ENCODE measurements around the gene NRP2.

DNA sequence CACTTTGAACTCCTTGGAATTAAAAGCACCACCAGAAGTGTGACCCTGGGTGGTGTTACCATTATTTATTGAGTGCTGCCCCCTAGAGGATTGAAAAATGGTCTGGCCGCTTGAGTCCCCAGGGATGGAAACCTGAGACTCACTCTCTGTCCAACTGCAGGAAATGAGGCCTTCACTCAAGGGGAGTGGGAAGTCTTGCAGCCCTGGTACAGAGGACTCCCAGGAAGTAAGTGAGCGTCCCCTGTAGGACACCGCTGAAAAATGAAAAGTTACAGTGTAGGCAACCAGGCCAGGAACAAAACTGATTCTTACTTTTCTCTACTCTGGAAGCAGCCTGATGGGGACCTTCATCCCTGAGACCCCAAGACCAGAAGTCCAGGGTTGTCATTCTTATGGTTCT lies 2.2 kb upstream of the NRP2 start:
- TF ChIP-seq EGR1 (IDR thresholded peaks at IDR 0.05) (no peak), RAD21 (IDR thresholded peaks at IDR 0.05; ENCODE audit: low read depth) (peak; percentile 82), EP300 (IDR thresholded peaks at IDR 0.05; ENCODE audit: borderline replicate concordance) (no peak)
- TF ChIP-seq, protein P1, sequence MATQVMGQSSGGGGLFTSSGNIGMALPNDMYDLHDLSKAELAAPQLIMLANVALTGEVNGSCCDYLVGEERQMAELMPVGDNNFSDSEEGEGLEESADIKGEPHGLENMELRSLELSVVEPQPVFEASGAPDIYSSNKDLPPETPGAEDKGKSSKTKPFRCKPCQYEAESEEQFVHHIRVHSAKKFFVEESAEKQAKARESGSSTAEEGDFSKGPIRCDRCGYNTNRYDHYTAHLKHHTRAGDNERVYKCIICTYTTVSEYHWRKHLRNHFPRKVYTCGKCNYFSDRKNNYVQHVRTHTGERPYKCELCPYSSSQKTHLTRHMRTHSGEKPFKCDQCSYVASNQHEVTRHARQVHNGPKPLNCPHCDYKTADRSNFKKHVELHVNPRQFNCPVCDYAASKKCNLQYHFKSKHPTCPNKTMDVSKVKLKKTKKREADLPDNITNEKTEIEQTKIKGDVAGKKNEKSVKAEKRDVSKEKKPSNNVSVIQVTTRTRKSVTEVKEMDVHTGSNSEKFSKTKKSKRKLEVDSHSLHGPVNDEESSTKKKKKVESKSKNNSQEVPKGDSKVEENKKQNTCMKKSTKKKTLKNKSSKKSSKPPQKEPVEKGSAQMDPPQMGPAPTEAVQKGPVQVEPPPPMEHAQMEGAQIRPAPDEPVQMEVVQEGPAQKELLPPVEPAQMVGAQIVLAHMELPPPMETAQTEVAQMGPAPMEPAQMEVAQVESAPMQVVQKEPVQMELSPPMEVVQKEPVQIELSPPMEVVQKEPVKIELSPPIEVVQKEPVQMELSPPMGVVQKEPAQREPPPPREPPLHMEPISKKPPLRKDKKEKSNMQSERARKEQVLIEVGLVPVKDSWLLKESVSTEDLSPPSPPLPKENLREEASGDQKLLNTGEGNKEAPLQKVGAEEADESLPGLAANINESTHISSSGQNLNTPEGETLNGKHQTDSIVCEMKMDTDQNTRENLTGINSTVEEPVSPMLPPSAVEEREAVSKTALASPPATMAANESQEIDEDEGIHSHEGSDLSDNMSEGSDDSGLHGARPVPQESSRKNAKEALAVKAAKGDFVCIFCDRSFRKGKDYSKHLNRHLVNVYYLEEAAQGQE (IDR thresholded peaks at IDR 0.05; ENCODE audit: low read depth): no peak
